NB4 (cell line): Measurements from ENCODE around the gene MVP.
"Not testable (repeated sequence)": the region's sequence is repeated elsewhere in the genome, so short reads cannot be mapped to it uniquely, and the experiment has no call there.

Source experiments
- DNase-seq: peaks from one replicate; pipeline ENCODE4 v3.0.0; 2010; ENCODE audit warnings: low read depth
- H3K4me3 ChIP-seq: one replicate; pipeline ENCODE4 v1.5.1; 2011; ENCODE audit warnings: mild to moderate bottlenecking, low read depth, low read length, moderate library complexity
- MYC ChIP-seq: IDR thresholded peaks from 2 replicates; pipeline ENCODE4 v1.6.1; 2011; ENCODE audit warnings: low read depth, low read length
- POLR2A ChIP-seq: IDR thresholded peaks from 2 replicates; pipeline ENCODE4 v1.6.1; 2011; ENCODE audit warnings: mild to moderate bottlenecking; ENCODE audit not compliant: insufficient read length; ENCODE audit errors: extremely low read depth
- TF ChIP-seq, protein P1 (sequence below): IDR thresholded peaks from 2 replicates; pipeline ENCODE4 v1.6.1; 2011; ENCODE audit warnings: low read depth, low read length
- TF ChIP-seq, protein P2 (sequence below): IDR thresholded peaks from one replicate; pipeline ENCODE4 v1.5.1; 2012; ENCODE audit warnings: low read depth, low read length

Gene MVP

DNA sequence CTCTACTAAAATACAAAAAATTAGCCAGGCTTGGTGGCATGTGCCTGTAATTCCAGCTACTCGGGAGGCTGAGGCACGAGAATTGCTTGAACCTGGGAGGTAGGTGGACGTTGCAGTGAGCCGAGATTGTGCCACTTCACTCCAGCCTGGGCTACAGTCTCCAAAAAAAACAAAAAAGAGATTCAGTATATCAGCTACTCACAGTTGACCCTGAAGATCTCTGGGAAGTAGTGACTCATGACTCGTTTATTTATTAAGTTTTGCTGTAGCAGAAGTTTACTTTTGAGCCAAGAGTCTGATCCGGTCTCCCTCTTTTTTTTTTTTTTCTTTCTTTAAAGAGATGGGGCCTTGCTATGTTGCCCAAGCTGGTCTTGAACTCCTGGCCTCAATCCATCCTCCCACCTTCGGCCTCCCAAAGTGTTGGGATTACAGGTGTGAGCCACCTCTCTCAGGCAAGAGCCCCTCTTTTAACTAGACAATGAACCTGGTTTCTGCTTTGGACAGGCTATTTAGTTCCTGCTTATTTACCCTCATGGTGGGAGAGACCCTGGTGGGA lies 4.4 kb downstream of the MVP start:
- DNase-seq: no peak
- no peak overlapping the region for H3K4me3 ChIP-seq
- TF ChIP-seq POLR2A (no peak), MYC (no peak)
- TF ChIP-seq, protein P1, sequence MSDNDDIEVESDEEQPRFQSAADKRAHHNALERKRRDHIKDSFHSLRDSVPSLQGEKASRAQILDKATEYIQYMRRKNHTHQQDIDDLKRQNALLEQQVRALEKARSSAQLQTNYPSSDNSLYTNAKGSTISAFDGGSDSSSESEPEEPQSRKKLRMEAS: no peak
- TF ChIP-seq, protein P2, sequence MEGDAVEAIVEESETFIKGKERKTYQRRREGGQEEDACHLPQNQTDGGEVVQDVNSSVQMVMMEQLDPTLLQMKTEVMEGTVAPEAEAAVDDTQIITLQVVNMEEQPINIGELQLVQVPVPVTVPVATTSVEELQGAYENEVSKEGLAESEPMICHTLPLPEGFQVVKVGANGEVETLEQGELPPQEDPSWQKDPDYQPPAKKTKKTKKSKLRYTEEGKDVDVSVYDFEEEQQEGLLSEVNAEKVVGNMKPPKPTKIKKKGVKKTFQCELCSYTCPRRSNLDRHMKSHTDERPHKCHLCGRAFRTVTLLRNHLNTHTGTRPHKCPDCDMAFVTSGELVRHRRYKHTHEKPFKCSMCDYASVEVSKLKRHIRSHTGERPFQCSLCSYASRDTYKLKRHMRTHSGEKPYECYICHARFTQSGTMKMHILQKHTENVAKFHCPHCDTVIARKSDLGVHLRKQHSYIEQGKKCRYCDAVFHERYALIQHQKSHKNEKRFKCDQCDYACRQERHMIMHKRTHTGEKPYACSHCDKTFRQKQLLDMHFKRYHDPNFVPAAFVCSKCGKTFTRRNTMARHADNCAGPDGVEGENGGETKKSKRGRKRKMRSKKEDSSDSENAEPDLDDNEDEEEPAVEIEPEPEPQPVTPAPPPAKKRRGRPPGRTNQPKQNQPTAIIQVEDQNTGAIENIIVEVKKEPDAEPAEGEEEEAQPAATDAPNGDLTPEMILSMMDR: no peak

DNA sequence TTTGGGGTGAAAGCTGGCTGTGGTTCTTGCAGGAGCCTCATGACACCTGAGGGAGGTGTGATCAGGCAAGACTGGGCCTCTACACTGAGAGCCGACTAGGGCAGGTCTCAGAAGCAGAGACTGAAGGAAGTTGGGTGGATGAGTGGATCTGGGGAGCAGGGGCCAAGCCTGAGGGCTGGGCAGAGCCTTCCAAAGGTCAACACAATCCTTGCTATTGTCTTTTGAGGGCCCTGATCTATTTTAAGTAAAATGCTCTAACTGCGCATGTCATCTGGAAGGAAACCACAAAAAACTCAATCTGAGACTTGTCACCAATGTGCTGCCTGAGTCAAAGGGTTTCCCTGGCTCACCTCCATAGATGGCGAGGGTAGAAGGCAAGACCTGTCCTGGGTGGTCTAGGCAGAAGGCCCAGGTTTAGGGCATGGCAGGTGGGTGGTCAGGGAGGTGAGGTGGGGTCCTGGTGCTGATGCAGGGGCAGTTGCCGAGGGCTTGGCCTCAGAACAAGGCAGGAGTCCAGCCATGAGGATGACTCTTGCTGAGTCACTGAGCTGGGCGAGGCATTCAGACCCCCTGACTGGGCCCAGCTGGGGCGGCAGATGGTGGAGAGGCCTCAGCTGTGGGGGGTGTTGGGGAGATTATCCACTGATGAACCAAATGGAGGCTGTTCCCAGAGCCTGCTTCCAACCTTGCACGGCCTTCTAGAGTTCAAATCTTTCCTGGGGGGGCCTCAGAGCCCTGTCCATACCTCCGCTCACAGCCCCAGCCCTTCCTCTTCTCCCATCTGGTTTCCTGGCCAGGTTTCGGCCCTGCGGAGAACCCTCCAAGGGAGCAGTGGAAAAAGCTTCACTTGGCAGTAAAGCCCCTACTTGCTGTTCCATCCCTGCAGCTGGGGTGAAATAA lies 5.1 kb downstream of the MVP start:
- H3K4me3 ChIP-seq: no peak overlapping the region
- no peak for DNase-seq
- TF ChIP-seq, protein P1: no peak
- TF ChIP-seq, protein P2: no peak
- TF ChIP-seq POLR2A (no peak), MYC (no peak)

GRCh38 chr16:29826342-29826695 lies 6.1 kb downstream of the MVP start:
- H3K4me3 ChIP-seq: no peak overlapping the region
- no peak for DNase-seq
- no peak for TF ChIP-seq MYC
- TF ChIP-seq, protein P2: no peak

- DNase-seq: no peak
- TF ChIP-seq, protein P1: no peak
- TF ChIP-seq POLR2A: no peak
- no peak for TF ChIP-seq MYC
- TF ChIP-seq, protein P2: no peak
- no peak overlapping the region for H3K4me3 ChIP-seq
These were observed 10.5 kb downstream of the MVP start for GRCh38 chr16:29830774-29831173.

DNA sequence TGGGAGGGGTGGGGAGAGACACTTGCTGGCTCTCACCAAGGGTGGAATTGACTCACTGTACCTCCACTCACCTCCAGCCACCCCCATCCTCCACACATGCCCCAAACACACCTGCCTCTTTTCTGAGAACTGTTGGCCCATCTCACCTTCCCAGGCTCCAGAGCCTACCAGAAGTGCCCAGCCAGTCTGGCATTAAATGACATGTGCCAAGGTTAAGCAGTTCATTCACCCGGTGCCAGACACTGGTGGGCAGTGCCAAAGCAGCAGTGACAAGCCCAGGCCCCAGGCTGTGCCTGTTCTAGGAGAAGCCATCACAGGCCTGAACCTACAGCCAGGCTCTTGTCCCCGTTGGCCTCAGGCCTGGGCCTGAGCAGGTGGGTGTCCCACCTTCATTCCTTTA lies 11.2 kb downstream of the MVP start:
- DNase-seq: no peak
- TF ChIP-seq, protein P2: no peak
- TF ChIP-seq POLR2A (no peak), MYC (no peak)
- TF ChIP-seq, protein P1: no peak

GRCh38 chr16:29833219-29833618 lies 13.0 kb downstream of the MVP start:
- H3K4me3 ChIP-seq, DNase-seq: not testable (repeated sequence)

More for the DNA sequence above, 11.2 kb downstream of the MVP start:
- no peak overlapping the region for H3K4me3 ChIP-seq
